Measurements from ENCODE around the gene INHBA. TPM values are rescaled to one million over a fixed set of nuclear protein-coding genes. Genes with fewer than 3 reads are reported as not detected.

Gene INHBA
- total and polyA plus RNA-seq, 2 experiments from 2014 or later: 5.5 to 8.8 TPM

DNA sequence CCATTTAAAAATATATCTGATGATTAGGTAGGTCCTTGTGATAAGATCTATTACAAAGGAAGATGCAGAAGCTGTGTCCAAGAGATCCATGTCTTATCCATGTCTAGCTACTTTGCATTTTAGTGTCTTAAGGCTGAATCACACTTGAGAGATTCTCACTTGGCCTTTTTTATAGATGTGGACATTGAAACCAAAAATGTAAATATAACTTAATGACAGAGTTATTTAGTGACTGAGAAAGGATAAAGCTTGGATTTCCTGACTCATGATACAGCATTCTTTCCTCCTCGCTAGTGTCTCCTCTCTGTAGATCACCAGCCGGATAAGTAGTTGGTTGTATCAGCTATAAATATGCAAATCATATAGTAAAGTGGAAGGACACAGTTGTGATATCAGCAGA is 23.3 kb downstream of the INHBA start:
- H3F3A ChIP-seq (ENCODE audit: insufficient read depth): peaks cover 29% of the 10 kb centered on the region
- no peak overlapping the region for H3K9ac ChIP-seq
- H3K27me3 ChIP-seq (replicated peaks; ENCODE audit: insufficient read depth): no peaks in the 10 kb centered on the region
- no peak overlapping the region for H3K4me2 ChIP-seq (ENCODE audit: unreplicated experiment)
- H4K20me1 ChIP-seq (ENCODE audit: insufficient read depth): no peaks in the 10 kb centered on the region
- no peaks in the 10 kb centered on the region for H3K9me2 ChIP-seq (ENCODE audit: insufficient read depth)
- H3K79me2 ChIP-seq (ENCODE audit: insufficient read depth): no peaks in the 10 kb centered on the region
- no peak for TF ChIP-seq EZH2phosphoT487 (IDR thresholded peaks at IDR 0.05; ENCODE audit: insufficient read depth, low read depth)
- H3K4me3 ChIP-seq: no peak overlapping the region
- DNase-seq: peak; percentile 41
- peaks cover 7% of the 10 kb centered on the region for H3K4me1 ChIP-seq (ENCODE audit: insufficient read depth)
- H2AFZ ChIP-seq: no peak overlapping the region
- in situ Hi-C loops (cut with MboI): no loop called here
- 56 to 59% methylated on average over 2 of the region's 2 CpGs for WGBS, 2 experiments (ENCODE audit: low coverage in 1 of 2, low lambda C conversion rate in 2 of 2, missing lambda C conversion rate in 2 of 2)
- no peaks in the 10 kb centered on the region for H3K36me3 ChIP-seq (ENCODE audit: low read depth)
- no peak overlapping the region for H3K27ac ChIP-seq
- H3K9me3 ChIP-seq (ENCODE audit: low read depth): no peaks in the 10 kb centered on the region

DNA sequence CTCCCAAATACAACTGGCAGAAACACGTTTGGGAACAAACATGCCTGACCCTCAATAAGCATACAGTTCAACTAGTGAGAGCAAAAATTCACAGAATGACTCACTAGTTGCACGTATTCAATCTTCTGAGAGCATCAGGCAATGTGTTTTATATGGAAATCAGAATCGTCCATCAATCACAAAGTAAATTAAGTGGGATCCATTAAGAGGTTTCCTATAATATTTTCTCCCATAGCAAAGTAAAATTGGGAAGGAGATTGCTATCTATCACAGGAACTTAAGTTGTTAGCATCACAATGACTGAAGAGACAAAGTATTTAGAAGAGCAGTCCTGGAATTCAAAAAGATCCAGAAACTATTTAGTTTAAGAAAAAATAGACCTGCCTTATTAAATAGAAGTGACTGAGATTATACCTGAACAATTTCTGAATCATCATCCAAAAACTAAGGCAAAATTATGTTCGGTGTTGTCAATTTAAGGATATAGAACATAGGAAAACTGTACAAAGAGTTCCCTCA is 28.3 kb downstream of the INHBA start:
- Histone ChIP-seq H3K9ac (no peak overlapping the region), H3K27ac (no peak overlapping the region), H3K9me2 (ENCODE audit: insufficient read depth) (no peaks in the 10 kb centered on the region), H3K9me3 (ENCODE audit: low read depth) (no peaks in the 10 kb centered on the region), H3K79me2 (ENCODE audit: insufficient read depth) (no peaks in the 10 kb centered on the region), H3K27me3 (replicated peaks; ENCODE audit: insufficient read depth) (no peaks in the 10 kb centered on the region), H3F3A (ENCODE audit: insufficient read depth) (peaks cover 7% of the 10 kb centered on the region; the same call in 1 of the 2 replicates), H2AFZ (no peak overlapping the region), H4K20me1 (ENCODE audit: insufficient read depth) (no peaks in the 10 kb centered on the region), H3K4me2 (ENCODE audit: unreplicated experiment) (no peak overlapping the region), H3K4me3 (no peak overlapping the region), H3K36me3 (ENCODE audit: low read depth) (no peaks in the 10 kb centered on the region), H3K4me1 (ENCODE audit: insufficient read depth) (peaks cover 3% of the 10 kb centered on the region)
- WGBS, 2 experiments (ENCODE audit: low coverage in 1 of 2, low lambda C conversion rate in 2 of 2, missing lambda C conversion rate in 2 of 2): 80 to 82% methylated on average over 4 of the region's 4 CpGs
- no peak for DNase-seq
- TF ChIP-seq EZH2phosphoT487 (IDR thresholded peaks at IDR 0.05; ENCODE audit: insufficient read depth, low read depth) (no peak), EZH2 (IDR thresholded peaks at IDR 0.05; ENCODE audit: insufficient read depth, poor library complexity, severe bottlenecking) (no peak)
- in situ Hi-C loops (cut with MboI): no loop called here

DNA sequence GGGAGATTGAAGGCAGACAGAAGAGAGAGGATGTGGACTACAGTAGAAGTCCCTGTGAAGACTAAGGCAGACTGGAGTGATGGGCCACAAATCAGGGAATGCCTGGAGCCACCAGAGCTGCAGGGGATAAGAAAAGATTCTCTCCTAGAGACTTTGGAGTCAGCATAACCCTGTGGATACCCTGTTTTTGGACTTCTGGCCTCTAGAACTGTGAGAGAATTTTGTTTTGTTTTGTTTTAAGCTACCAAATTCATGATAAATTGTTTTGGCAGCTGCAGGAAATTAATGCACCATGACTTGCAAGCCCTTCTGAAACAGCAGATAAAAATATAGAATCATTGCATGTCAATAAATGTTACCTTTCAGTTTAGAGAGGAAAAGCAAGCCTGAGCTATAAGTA is 41.3 kb downstream of the INHBA start:
- Histone ChIP-seq H3K4me1 (ENCODE audit: insufficient read depth) (0 out of 2 replicates have a peak, but pooled peaks cover under 1% of the 10 kb centered on the region), H3K27me3 (replicated peaks; ENCODE audit: insufficient read depth) (no peaks in the 10 kb centered on the region), H3K36me3 (ENCODE audit: low read depth) (no peaks in the 10 kb centered on the region), H3K27ac (no peak overlapping the region), H3K9me2 (ENCODE audit: insufficient read depth) (no peaks in the 10 kb centered on the region), H3K9me3 (ENCODE audit: low read depth) (no peaks in the 10 kb centered on the region), H3K4me3 (no peak overlapping the region), H3K79me2 (ENCODE audit: insufficient read depth) (no peaks in the 10 kb centered on the region), H2AFZ (no peak overlapping the region), H3K9ac (no peak overlapping the region), H4K20me1 (ENCODE audit: insufficient read depth) (no peaks in the 10 kb centered on the region), H3F3A (ENCODE audit: insufficient read depth) (no peaks in the 10 kb centered on the region), H3K4me2 (ENCODE audit: unreplicated experiment) (no peak overlapping the region)
- TF ChIP-seq EZH2phosphoT487 (IDR thresholded peaks at IDR 0.05; ENCODE audit: insufficient read depth, low read depth) (no peak), EZH2 (IDR thresholded peaks at IDR 0.05; ENCODE audit: insufficient read depth, poor library complexity, severe bottlenecking) (no peak)
- in situ Hi-C loops (cut with MboI): no loop called here
- no peak for DNase-seq

- Histone ChIP-seq H3K4me2 (ENCODE audit: unreplicated experiment) (no peak overlapping the region), H3K4me1 (ENCODE audit: insufficient read depth) (peaks cover 7% of the 10 kb centered on the region), H3K9me2 (ENCODE audit: insufficient read depth) (no peaks in the 10 kb centered on the region), H3K79me2 (ENCODE audit: insufficient read depth) (no peaks in the 10 kb centered on the region), H3K27ac (no peak overlapping the region), H4K20me1 (ENCODE audit: insufficient read depth) (no peaks in the 10 kb centered on the region), H2AFZ (no peak overlapping the region), H3K27me3 (replicated peaks; ENCODE audit: insufficient read depth) (no peaks in the 10 kb centered on the region), H3F3A (ENCODE audit: insufficient read depth) (no peaks in the 10 kb centered on the region), H3K36me3 (ENCODE audit: low read depth) (no peaks in the 10 kb centered on the region), H3K4me3 (no peak overlapping the region), H3K9ac (no peak overlapping the region), H3K9me3 (ENCODE audit: low read depth) (no peaks in the 10 kb centered on the region)
- TF ChIP-seq EZH2 (IDR thresholded peaks at IDR 0.05; ENCODE audit: insufficient read depth, poor library complexity, severe bottlenecking) (no peak), EZH2phosphoT487 (IDR thresholded peaks at IDR 0.05; ENCODE audit: insufficient read depth, low read depth) (no peak)
- 95 to 99% methylated on average over 3 of the region's 3 CpGs for WGBS, 2 experiments (ENCODE audit: low coverage in 1 of 2, low lambda C conversion rate in 2 of 2, missing lambda C conversion rate in 2 of 2)
- no peak for DNase-seq
- in situ Hi-C loops (cut with MboI): no loop called here
Measured at GRCh38 chr7:41659539-41659938, 43.4 kb downstream of the INHBA start.

GRCh38 chr7:41656366-41656765 is 46.5 kb downstream of the INHBA start:
- no peak overlapping the region for H3K9ac ChIP-seq
- no peak overlapping the region for H3K27ac ChIP-seq
- no peaks in the 10 kb centered on the region for H3K36me3 ChIP-seq (ENCODE audit: low read depth)
- no peaks in the 10 kb centered on the region for H3F3A ChIP-seq (ENCODE audit: insufficient read depth)
- H2AFZ ChIP-seq: 0 out of 2 replicates have a peak overlapping the region, but pooled peaks have one; percentile 33
- no peak overlapping the region for H3K4me3 ChIP-seq
- TF ChIP-seq EZH2phosphoT487 (IDR thresholded peaks at IDR 0.05; ENCODE audit: insufficient read depth, low read depth): no peak
- no peak for TF ChIP-seq EZH2 (IDR thresholded peaks at IDR 0.05; ENCODE audit: insufficient read depth, poor library complexity, severe bottlenecking)
- WGBS, 2 experiments (ENCODE audit: low coverage in 1 of 2, low lambda C conversion rate in 2 of 2, missing lambda C conversion rate in 2 of 2): 8 to 9% methylated on average over 4 of the region's 4 CpGs
- peak overlapping the region; percentile 21 for H3K4me2 ChIP-seq (ENCODE audit: unreplicated experiment)
- peaks cover 7% of the 10 kb centered on the region for H3K4me1 ChIP-seq (ENCODE audit: insufficient read depth)
- H3K9me3 ChIP-seq (ENCODE audit: low read depth): no peaks in the 10 kb centered on the region
- DNase-seq: peak; percentile 54
- no peaks in the 10 kb centered on the region for H4K20me1 ChIP-seq (ENCODE audit: insufficient read depth)
- no peaks in the 10 kb centered on the region for H3K79me2 ChIP-seq (ENCODE audit: insufficient read depth)
- H3K27me3 ChIP-seq (replicated peaks; ENCODE audit: insufficient read depth): no peaks in the 10 kb centered on the region
- H3K9me2 ChIP-seq (ENCODE audit: insufficient read depth): no peaks in the 10 kb centered on the region
- in situ Hi-C loops (cut with MboI): no loop called here

Data from GM23248 (cell line).